ENCODE data around the gene OR6K6.

Gene OR6K6

GRCh38 chr1:158803678-158804077, 49.2 kb downstream of the OR6K6 start:
- DNase-seq = no peak

Data from NCI-H1436 treated with DMSO at 0.1 percent for 48 hours (cell line).